GM20000 (cell line): ENCODE data around the gene ASCL2.
"Not testable (repeated sequence)": the region's sequence is repeated elsewhere in the genome, so short reads cannot be mapped to it uniquely, and the experiment has no call there.

Experiments used
- DNase-seq: peaks from one replicate; pipeline ENCODE4 v3.0.0; 2012; ENCODE audit warnings: low spot score
- TF ChIP-seq, protein P1 (sequence below): IDR thresholded peaks from 2 replicates; pipeline ENCODE4 v1.5.1; 2012; ENCODE audit warnings: mild to moderate bottlenecking, control low read depth; ENCODE audit errors: extremely low read depth, missing control alignments

The ASCL2 gene

DNA sequence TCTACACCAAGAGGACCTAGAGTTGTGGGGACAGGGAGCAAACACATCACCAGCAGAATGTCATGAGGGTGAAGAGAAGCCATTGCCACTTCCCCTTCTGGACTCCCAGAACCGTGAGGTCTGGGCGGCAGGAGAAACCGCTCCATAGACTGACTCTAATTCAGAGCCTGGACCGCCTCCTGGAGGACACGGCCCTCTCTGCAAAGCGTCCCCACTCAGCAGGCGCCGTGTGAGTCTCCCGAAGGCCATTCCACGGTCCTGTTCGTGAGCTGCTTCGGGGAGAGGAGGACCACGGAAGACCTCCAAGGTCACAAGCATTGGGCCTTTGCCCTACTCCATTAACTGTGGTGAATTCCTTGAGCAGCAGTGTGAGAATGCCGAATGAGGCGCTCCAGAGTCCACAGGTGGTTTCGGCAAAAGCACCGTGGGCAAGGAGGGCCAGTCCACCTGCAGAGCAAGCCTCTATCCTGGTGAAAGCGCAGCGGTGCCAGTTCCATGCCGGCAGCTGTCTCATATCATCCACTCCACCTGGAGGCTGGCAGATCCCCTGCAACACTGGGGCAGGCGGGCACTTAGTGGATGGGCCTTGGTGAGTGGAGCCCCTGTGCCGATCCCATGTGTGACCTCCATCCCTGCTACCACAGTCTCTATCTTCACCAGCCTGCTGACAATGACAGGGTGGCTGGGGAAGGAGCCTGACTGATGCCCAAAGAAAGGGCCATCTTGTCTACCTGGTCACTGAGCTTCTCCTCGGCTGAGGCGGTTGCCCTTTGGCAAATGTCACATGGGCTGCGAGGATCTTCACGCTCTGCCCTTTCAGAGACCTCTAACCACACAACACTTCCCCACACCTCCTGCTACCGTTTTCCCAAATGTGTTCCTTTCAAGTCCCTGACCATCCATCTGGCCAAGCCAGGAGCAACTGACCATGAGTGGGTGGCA lies 23.9 kb upstream of the ASCL2 start:
- DNase-seq: no peak
- TF ChIP-seq, protein P1, sequence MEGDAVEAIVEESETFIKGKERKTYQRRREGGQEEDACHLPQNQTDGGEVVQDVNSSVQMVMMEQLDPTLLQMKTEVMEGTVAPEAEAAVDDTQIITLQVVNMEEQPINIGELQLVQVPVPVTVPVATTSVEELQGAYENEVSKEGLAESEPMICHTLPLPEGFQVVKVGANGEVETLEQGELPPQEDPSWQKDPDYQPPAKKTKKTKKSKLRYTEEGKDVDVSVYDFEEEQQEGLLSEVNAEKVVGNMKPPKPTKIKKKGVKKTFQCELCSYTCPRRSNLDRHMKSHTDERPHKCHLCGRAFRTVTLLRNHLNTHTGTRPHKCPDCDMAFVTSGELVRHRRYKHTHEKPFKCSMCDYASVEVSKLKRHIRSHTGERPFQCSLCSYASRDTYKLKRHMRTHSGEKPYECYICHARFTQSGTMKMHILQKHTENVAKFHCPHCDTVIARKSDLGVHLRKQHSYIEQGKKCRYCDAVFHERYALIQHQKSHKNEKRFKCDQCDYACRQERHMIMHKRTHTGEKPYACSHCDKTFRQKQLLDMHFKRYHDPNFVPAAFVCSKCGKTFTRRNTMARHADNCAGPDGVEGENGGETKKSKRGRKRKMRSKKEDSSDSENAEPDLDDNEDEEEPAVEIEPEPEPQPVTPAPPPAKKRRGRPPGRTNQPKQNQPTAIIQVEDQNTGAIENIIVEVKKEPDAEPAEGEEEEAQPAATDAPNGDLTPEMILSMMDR: no peak

GRCh38 chr11:2293531-2293971 lies 23.2 kb upstream of the ASCL2 start:
- TF ChIP-seq, protein P1: no peak
- no peak for DNase-seq

GRCh38 chr11:2290351-2290841 lies 20.0 kb upstream of the ASCL2 start:
- DNase-seq: no peak
- TF ChIP-seq, protein P1: no peak

GRCh38 chr11:2289859-2290258 lies 19.5 kb upstream of the ASCL2 start:
- DNase-seq: no peak
- TF ChIP-seq, protein P1: no peak

DNA sequence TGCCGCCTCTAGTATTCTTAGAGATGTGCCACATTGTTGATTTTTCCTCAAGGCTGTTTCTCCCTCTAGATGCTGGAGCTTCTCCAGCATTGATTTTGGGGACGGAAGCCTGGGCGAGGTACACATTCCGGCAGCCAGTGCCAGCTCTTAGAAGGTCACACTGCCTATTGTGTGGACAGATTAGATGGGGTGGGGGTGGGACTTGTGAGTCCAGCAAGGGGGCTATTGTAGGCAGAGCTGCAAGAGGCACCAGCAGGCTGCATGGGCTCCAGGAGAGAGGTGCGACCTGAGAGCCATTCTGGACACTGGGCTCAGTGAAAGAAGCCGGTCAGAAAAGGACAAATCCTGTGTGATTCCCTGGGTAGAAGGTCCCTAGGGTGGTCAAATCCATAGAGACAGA lies 19.0 kb upstream of the ASCL2 start:
- no peak for DNase-seq
- TF ChIP-seq, protein P1: no peak

- TF ChIP-seq, protein P1: no peak
- DNase-seq: no peak
These were observed 16.7 kb upstream of the ASCL2 start for GRCh38 chr11:2287091-2287490.

GRCh38 chr11:2286350-2286749 lies 16.0 kb upstream of the ASCL2 start:
- not testable (repeated sequence) for DNase-seq
